Smooth muscle cell (in vitro differentiated cells): ENCODE results near the gene MDFIC. TPM values are rescaled to one million over a fixed set of nuclear protein-coding genes. Genes with fewer than 3 reads are reported as not detected.

Source experiments
- DNase-seq: peaks from one replicate; lab custom pipeline; 2025; ENCODE audit not compliant: unreplicated experiment; lab: John Stamatoyannopoulos, UW
- H2AFZ ChIP-seq: fragments of 200-600 bp; sonication (generic); 2 replicates; pipeline ENCODE4 v1.6.0; 2016; ENCODE audit warnings: antibody characterized with exemption, low read depth, mild to moderate bottlenecking
- H3F3A ChIP-seq: fragments of 200-600 bp; sonication (generic); 2 replicates; pipeline ENCODE4 v1.6.0; 2017; ENCODE audit warnings: antibody characterized with exemption, low read depth
- H3K27ac ChIP-seq: fragments of 200-600 bp; sonication (generic); 2 replicates; pipeline ENCODE4 v1.5.1; 2016; ENCODE audit warnings: low read depth, mild to moderate bottlenecking
- H3K27me3 ChIP-seq: fragments of 200-600 bp; sonication (generic); 2 replicates; pipeline ENCODE4 v1.6.1; 2016; ENCODE audit warnings: low read depth, mild to moderate bottlenecking
- H3K36me3 ChIP-seq: fragments of 200-600 bp; sonication (generic); 2 replicates; pipeline ENCODE4 v1.5.1; 2016; ENCODE audit warnings: low read depth
- H3K4me1 ChIP-seq: fragments of 200-600 bp; sonication (generic); 2 replicates; pipeline ENCODE4 v1.5.1; 2016; ENCODE audit warnings: low read depth
- H3K4me2 ChIP-seq: fragments of 200-600 bp; sonication (generic); 2 replicates; pipeline ENCODE4 v1.6.0; 2016; ENCODE audit warnings: mild to moderate bottlenecking
- H3K4me3 ChIP-seq: fragments of 200-600 bp; sonication (generic); 2 replicates; pipeline ENCODE4 v1.5.1; 2016; ENCODE audit warnings: mild to moderate bottlenecking
- H3K79me2 ChIP-seq: fragments of 200-600 bp; sonication (generic); 2 replicates; pipeline ENCODE4 v1.6.0; 2016; ENCODE audit warnings: low read depth, mild to moderate bottlenecking
- H3K9ac ChIP-seq: fragments of 200-600 bp; sonication (generic); 2 replicates; pipeline ENCODE4 v1.6.0; 2016; ENCODE audit warnings: low read depth
- H3K9me3 ChIP-seq: fragments of 200-600 bp; sonication (generic); replicated peaks from 2 replicates; pipeline ENCODE4 v1.5.1; 2016; ENCODE audit warnings: low read depth
- H4K20me1 ChIP-seq: fragments of 200-600 bp; sonication (generic); 2 replicates; pipeline ENCODE4 v1.6.0; 2016; ENCODE audit warnings: low read depth
- CTCF ChIP-seq: fragments of 200-600 bp; sonication (generic); IDR thresholded peaks from 2 replicates; pipeline ENCODE4 v1.5.1; 2017; ENCODE audit warnings: borderline replicate concordance, mild to moderate bottlenecking, antibody characterized with exemption; ENCODE audit not compliant: insufficient read depth, poor library complexity, severe bottlenecking
- WGBS: methylation state at CpG from one replicate; pipeline ENCODE4 v1.1.7; 2016; ENCODE audit warnings: low lambda C conversion rate; 5-methylcytosine and 5-hydroxymethylcytosine counted together
- polyA plus RNA-seq: library from polyadenylated mRNA; unstranded; fragments of >200 nt; fragmentation: Nextera tagmentation; extraction: Ambion mirVana; gene quantifications from 2 replicates; pipeline ENCODE4 v1.2.1, GENCODE V29; 2016
- total RNA-seq: library from RNA; depleted of rRNA; stranded (reverse); fragments of >200 nt; gene quantifications from 2 replicates; pipeline ENCODE4 v1.2.3, GENCODE V29; 2014

Gene MDFIC
- total and polyA plus RNA-seq, 2 experiments from 2014 or later, result 17.5 to 37.0 TPM

- Histone ChIP-seq H3K27ac (no peak overlapping the region), H2AFZ (no peak overlapping the region), H3K4me3 (no peak overlapping the region), H3K9me3 (no peaks in the 10 kb centered on the region), H3K4me2 (no peak overlapping the region), H3K79me2 (no peaks in the 10 kb centered on the region), H3K4me1 (no peaks in the 10 kb centered on the region), H3K27me3 (no peaks in the 10 kb centered on the region), H4K20me1 (no peaks in the 10 kb centered on the region), H3K9ac (no peak overlapping the region), H3K36me3 (no peaks in the 10 kb centered on the region), H3F3A (no peaks in the 10 kb centered on the region)
- 76% methylated on average over 4 of the region's 4 CpGs for WGBS
- TF ChIP-seq CTCF, result no peak
- no peak for DNase-seq
Measured at GRCh38 chr7:115052706-115053105, 130.8 kb downstream of the MDFIC start.

DNA sequence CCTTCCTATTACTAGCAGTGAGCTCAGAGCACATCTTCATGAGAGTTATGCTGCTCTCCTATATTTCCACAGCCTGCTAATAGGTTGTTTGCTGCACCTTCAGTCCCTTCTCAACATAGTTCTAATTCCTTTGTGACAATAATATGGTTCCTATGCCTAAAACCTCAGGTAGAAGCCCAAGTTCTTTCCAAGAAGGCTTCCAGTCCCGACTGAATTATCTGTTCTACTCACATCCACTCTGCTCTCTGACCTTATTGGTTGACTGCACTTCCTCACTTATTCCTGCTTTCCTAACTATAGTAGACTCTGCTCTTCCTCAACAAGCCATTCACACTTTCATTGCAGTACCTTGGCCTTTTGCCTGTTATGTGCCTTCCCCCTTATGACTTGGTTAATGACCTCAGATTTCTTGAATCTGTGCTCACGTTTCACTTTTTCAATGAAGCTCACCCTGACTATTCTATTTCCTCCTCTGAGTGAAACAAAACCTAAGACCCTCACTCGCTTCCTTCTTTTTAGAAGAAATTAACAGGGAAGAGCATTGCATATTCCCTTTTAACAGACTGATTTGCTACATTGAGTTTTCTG is 132.7 kb downstream of the MDFIC start:
- H3K4me2 ChIP-seq, result no peak overlapping the region
- H3K9me3 ChIP-seq, result no peaks in the 10 kb centered on the region
- H3K79me2 ChIP-seq, result no peaks in the 10 kb centered on the region
- no peak for TF ChIP-seq CTCF
- H3K27ac ChIP-seq, result no peak overlapping the region
- H3F3A ChIP-seq, result no peaks in the 10 kb centered on the region
- no peaks in the 10 kb centered on the region for H4K20me1 ChIP-seq
- H3K9ac ChIP-seq, result no peak overlapping the region
- no peaks in the 10 kb centered on the region for H3K36me3 ChIP-seq
- no peaks in the 10 kb centered on the region for H3K4me1 ChIP-seq
- no peak overlapping the region for H3K4me3 ChIP-seq
- DNase-seq, result no peak
- no peak overlapping the region for H2AFZ ChIP-seq
- 81% methylated on average over 3 of the region's 3 CpGs for WGBS
- H3K27me3 ChIP-seq, result no peaks in the 10 kb centered on the region

- Histone ChIP-seq H3K4me1 (no peaks in the 10 kb centered on the region), H4K20me1 (no peaks in the 10 kb centered on the region), H2AFZ (no peak overlapping the region), H3K27me3 (no peaks in the 10 kb centered on the region), H3K4me2 (no peak overlapping the region), H3K9ac (no peak overlapping the region), H3K79me2 (no peaks in the 10 kb centered on the region), H3K4me3 (no peak overlapping the region), H3K27ac (no peak overlapping the region), H3K36me3 (no peaks in the 10 kb centered on the region), H3F3A (no peaks in the 10 kb centered on the region), H3K9me3 (no peaks in the 10 kb centered on the region)
- WGBS, result 66% methylated on average over 2 of the region's 2 CpGs
- DNase-seq, result no peak
- no peak for TF ChIP-seq CTCF
Measured at GRCh38 chr7:115056019-115056418, 134.1 kb downstream of the MDFIC start.

DNA sequence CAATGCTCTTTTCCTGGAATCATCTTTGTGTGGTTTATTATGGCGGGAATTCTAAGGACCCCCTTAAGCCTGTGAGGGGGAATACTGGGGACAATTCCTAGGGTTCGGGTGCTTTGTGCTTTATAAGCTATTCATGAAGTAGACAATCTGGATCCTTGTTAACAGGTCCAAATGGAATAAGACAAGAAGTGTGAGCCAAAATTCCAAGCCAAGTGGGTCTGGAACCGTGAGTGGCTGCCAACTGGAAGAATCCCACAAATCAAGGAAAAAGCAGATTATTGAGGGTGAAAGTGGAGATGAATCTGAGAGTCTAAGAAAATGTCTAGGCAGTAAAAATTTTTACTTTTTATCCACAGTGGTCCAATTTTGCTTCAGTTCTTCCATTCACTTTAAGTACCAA is 136.8 kb downstream of the MDFIC start:
- no peak overlapping the region for H2AFZ ChIP-seq
- no peaks in the 10 kb centered on the region for H3K27me3 ChIP-seq
- H3K79me2 ChIP-seq, result no peaks in the 10 kb centered on the region
- no peak overlapping the region for H3K4me2 ChIP-seq
- no peak overlapping the region for H3K4me3 ChIP-seq
- WGBS, result 90% methylated on average over 3 of the region's 3 CpGs
- no peak overlapping the region for H3K9ac ChIP-seq
- no peaks in the 10 kb centered on the region for H3F3A ChIP-seq
- no peaks in the 10 kb centered on the region for H3K9me3 ChIP-seq
- H4K20me1 ChIP-seq, result no peaks in the 10 kb centered on the region
- no peak for DNase-seq
- no peak overlapping the region for H3K27ac ChIP-seq
- no peak for TF ChIP-seq CTCF
- no peaks in the 10 kb centered on the region for H3K36me3 ChIP-seq
- H3K4me1 ChIP-seq, result no peaks in the 10 kb centered on the region
